Lung (tissue), 12 donors: ENCODE data around the gene GRAMD1B. TPM values are rescaled to one million over a fixed set of nuclear protein-coding genes. Genes with fewer than 3 reads are reported as not detected.

Source experiments
- ATAC-seq: fragments of 200-7000 bp; cut with Tn5 transposase; one replicate; pipeline ENCODE4 v1.9.1; 2020; ENCODE audit warnings: moderate number of reproducible peaks; ENCODE audit not compliant: insufficient read depth, low FRiP score
- DNase-seq, 3 donors: peaks; one replicate each; pipeline ENCODE4 v3.0.0-alpha.2; 2013 to 2017
- H3K27ac ChIP-seq, 2 donors: one replicate each; pipeline ENCODE4 v1.5.1; 2013; ENCODE audit warnings: mild to moderate bottlenecking in 2 of 2, moderate library complexity in 2 of 2, control low read depth in 1 of 2, inconsistent platforms in 1 of 2, low read depth in 1 of 2, low read length in 1 of 2
- H3K27me3 ChIP-seq, 3 donors: one replicate each; pipeline ENCODE4 v1.5.1; 2013; ENCODE audit warnings: low read length in 2 of 3; ENCODE audit not compliant: control insufficient read depth in 3 of 3, insufficient read depth in 3 of 3
- H3K36me3 ChIP-seq, 4 donors: one replicate each; pipeline ENCODE4 v1.5.1; 2013; ENCODE audit warnings: low read length in 4 of 4, mild to moderate bottlenecking in 1 of 4, moderate library complexity in 1 of 4; ENCODE audit not compliant: control insufficient read depth in 4 of 4, insufficient read depth in 4 of 4
- H3K4me1 ChIP-seq, 5 donors: one replicate each; pipeline ENCODE4 v1.5.1; 2013; ENCODE audit warnings: low read length in 5 of 5, mild to moderate bottlenecking in 2 of 5, moderate library complexity in 1 of 5; ENCODE audit not compliant: control insufficient read depth in 5 of 5, insufficient read depth in 5 of 5
- H3K4me3 ChIP-seq: one replicate; pipeline ENCODE4 v1.5.1; 2013; ENCODE audit warnings: mild to moderate bottlenecking, control low read depth, moderate library complexity
- H3K9ac ChIP-seq, 2 donors: one replicate each; pipeline ENCODE4 v1.5.1; 2013; ENCODE audit warnings: low read length in 2 of 2, control low read depth in 1 of 2; ENCODE audit not compliant: insufficient read depth in 1 of 2
- H3K9me3 ChIP-seq, 4 donors: one replicate each; pipeline ENCODE4 v1.5.1; 2013; ENCODE audit warnings: low read length in 3 of 4, mild to moderate bottlenecking in 1 of 4, moderate library complexity in 1 of 4; ENCODE audit not compliant: control insufficient read depth in 4 of 4, insufficient read depth in 3 of 4
- CTCF ChIP-seq: IDR thresholded peaks from 2 replicates; pipeline ENCODE4 v1.5.1; 2012; ENCODE audit warnings: mild to moderate bottlenecking; ENCODE audit errors: control extremely low read depth, extremely low read depth
- WGBS, 2 donors: extraction: QIAGEN DNeasy Blood & Tissue Kit; methylation state at CpG; one replicate each; pipeline ENCODE4 v1.1.7; 2013; 5-methylcytosine and 5-hydroxymethylcytosine counted together
- polyA plus RNA-seq, 2 donors: library from polyadenylated mRNA; stranded (reverse); fragments of 200-250 nt; gene quantifications; one replicate each; pipeline ENCODE4 v1.2.1, GENCODE V29; 2013
- total RNA-seq, 2 donors: library from RNA; depleted of rRNA in 1 of 2; stranded (reverse); fragments of >200 nt in 1 of 2; gene quantifications; one replicate each; pipeline ENCODE4 v1.2.1, GENCODE V29; 2014 to 2021
- donor health status: control.
- donor health status: control.
- donor health status: Bipolar disorder and iron deficiency.
- donor health status: healthy.
- donor health status: DM: yes; HTN: yes; CAD: no.

GRAMD1B gene
- total and polyA plus RNA-seq, 4 donors = 1.4 to 6.0 (median 3.3) TPM

GRCh38 chr11:123521930-123522329, 91.9 kb downstream of the GRAMD1B start:
- WGBS, 2 donors = 42 to 64% methylated on average over 3 of the region's 3 CpGs
- H3K9ac ChIP-seq = no peak overlapping the region
- H3K27ac ChIP-seq = no peak overlapping the region
- no peaks in the 10 kb centered on the region for H3K36me3 ChIP-seq
- H3K9me3 ChIP-seq = peaks cover 0 to 2% (median 0%) of the 10 kb centered on the region in 4 donors
- TF ChIP-seq CTCF = no peak
- peaks cover 0 to 9% (median 3%) of the 10 kb centered on the region in 5 donors for H3K4me1 ChIP-seq
- DNase-seq (no peak), ATAC-seq (no peak)
- H3K4me3 ChIP-seq = no peak overlapping the region
- H3K27me3 ChIP-seq = no peaks in the 10 kb centered on the region

DNA sequence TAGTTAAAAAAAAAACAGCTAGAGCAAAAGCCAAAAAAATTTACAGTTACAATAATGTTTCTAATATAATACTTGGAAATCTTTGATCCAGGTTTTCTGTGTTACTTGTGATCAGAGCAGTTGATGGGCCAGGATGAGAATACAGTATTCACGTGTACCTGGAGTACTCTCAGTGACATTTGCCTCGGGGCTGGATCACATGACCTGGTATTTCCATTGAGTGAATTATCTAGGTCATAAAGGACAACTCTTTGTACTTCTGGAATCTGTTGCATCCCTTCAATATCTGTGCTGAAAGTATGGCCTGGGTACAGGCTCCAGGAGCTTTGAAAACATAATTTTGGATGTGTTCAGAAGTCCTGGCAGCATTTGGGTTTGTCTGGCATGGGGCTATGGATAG, 93.5 kb downstream of the GRAMD1B start:
- 75 to 77% methylated on average over 2 of the region's 2 CpGs for WGBS, 2 donors
- Histone ChIP-seq H3K36me3 (no peaks in the 10 kb centered on the region), H3K4me3 (no peak overlapping the region), H3K9ac (no peak overlapping the region), H3K27me3 (no peaks in the 10 kb centered on the region), H3K9me3 (peaks cover 0 to 2% (median 0%) of the 10 kb centered on the region in 4 donors), H3K4me1 (peaks cover 0 to 9% (median 3%) of the 10 kb centered on the region in 5 donors), H3K27ac (no peak overlapping the region)
- no peak for TF ChIP-seq CTCF
- no peak for ATAC-seq
- no peak for DNase-seq

DNA sequence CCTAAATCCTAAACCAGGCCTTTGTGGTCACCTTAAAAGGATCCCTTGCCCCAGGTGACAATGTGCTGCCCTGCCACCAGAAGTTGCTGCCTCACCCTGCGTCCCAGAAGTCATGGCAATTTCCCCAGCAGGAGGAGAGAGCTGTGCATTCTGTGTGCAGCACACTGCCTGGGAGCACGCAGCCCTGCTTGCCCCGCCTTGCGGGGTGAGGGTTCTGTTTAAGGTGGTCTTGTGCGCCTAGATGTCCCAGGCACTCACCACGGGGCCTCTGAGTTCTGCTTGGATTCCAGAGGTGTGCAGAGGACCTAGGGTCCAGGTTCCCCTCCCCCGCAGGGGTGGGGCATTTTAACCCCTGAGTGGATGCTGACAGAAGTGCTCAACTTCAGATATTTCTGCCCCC, 95.0 kb downstream of the GRAMD1B start:
- ATAC-seq (no peak), DNase-seq (no peak)
- Histone ChIP-seq H3K4me3 (no peak overlapping the region), H3K9me3 (no peaks in the 10 kb centered on the region), H3K4me1 (peaks cover 0 to 6% (median 0%) of the 10 kb centered on the region in 5 donors), H3K9ac (no peak overlapping the region), H3K36me3 (no peaks in the 10 kb centered on the region), H3K27ac (no peak overlapping the region), H3K27me3 (no peaks in the 10 kb centered on the region)
- TF ChIP-seq CTCF = no peak
- WGBS, 2 donors = 47 to 65% methylated on average over 7 of the region's 7 CpGs

DNA sequence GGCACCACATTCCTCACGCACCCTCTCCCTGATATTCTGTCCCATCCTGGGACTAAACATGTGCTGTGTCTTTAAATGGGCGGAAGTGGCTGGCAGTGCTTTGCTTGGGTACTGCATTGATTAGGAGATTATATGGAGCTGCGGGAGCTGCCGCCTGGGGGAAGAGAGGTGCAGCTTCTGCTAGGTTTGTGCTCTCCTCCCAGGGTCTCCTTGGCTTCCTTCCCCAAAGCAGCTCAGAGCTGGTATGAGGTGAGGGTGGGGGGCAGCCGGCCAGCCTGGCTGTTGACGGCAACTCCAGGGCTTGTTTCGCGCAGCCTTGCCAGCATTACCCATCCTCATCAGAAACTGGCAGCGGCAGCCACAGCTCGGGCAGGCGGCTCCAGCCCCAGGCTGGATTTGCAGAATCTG, 95.4 kb downstream of the GRAMD1B start:
- no peak for TF ChIP-seq CTCF
- ATAC-seq = no peak
- H3K36me3 ChIP-seq = no peaks in the 10 kb centered on the region
- no peak overlapping the region for H3K4me3 ChIP-seq
- H3K4me1 ChIP-seq = peaks cover 0 to 6% (median 0%) of the 10 kb centered on the region in 5 donors
- no peak for DNase-seq
- no peaks in the 10 kb centered on the region for H3K9me3 ChIP-seq
- H3K27me3 ChIP-seq = no peaks in the 10 kb centered on the region
- 47 to 78% methylated on average over 11 of the region's 11 CpGs for WGBS, 2 donors
- no peak overlapping the region for H3K27ac ChIP-seq
- H3K9ac ChIP-seq = no peak overlapping the region
